Smooth muscle cell (in vitro differentiated cells): ENCODE measurements around the gene CD109. TPM values are rescaled to one million over a fixed set of nuclear protein-coding genes. Genes with fewer than 3 reads are reported as not detected.

ENCODE experiments used
- DNase-seq: peaks from one replicate; lab custom pipeline; 2025; ENCODE audit not compliant: unreplicated experiment; lab: John Stamatoyannopoulos, UW
- H2AFZ ChIP-seq: fragments of 200-600 bp; sonication (generic); 2 replicates; pipeline ENCODE4 v1.6.0; 2016; ENCODE audit warnings: antibody characterized with exemption, low read depth, mild to moderate bottlenecking
- H3F3A ChIP-seq: fragments of 200-600 bp; sonication (generic); 2 replicates; pipeline ENCODE4 v1.6.0; 2017; ENCODE audit warnings: antibody characterized with exemption, low read depth
- H3K27ac ChIP-seq: fragments of 200-600 bp; sonication (generic); 2 replicates; pipeline ENCODE4 v1.5.1; 2016; ENCODE audit warnings: low read depth, mild to moderate bottlenecking
- H3K27me3 ChIP-seq: fragments of 200-600 bp; sonication (generic); 2 replicates; pipeline ENCODE4 v1.6.1; 2016; ENCODE audit warnings: low read depth, mild to moderate bottlenecking
- H3K36me3 ChIP-seq: fragments of 200-600 bp; sonication (generic); 2 replicates; pipeline ENCODE4 v1.5.1; 2016; ENCODE audit warnings: low read depth
- H3K4me1 ChIP-seq: fragments of 200-600 bp; sonication (generic); 2 replicates; pipeline ENCODE4 v1.5.1; 2016; ENCODE audit warnings: low read depth
- H3K4me2 ChIP-seq: fragments of 200-600 bp; sonication (generic); 2 replicates; pipeline ENCODE4 v1.6.0; 2016; ENCODE audit warnings: mild to moderate bottlenecking
- H3K4me3 ChIP-seq: fragments of 200-600 bp; sonication (generic); 2 replicates; pipeline ENCODE4 v1.5.1; 2016; ENCODE audit warnings: mild to moderate bottlenecking
- H3K79me2 ChIP-seq: fragments of 200-600 bp; sonication (generic); 2 replicates; pipeline ENCODE4 v1.6.0; 2016; ENCODE audit warnings: low read depth, mild to moderate bottlenecking
- H3K9ac ChIP-seq: fragments of 200-600 bp; sonication (generic); 2 replicates; pipeline ENCODE4 v1.6.0; 2016; ENCODE audit warnings: low read depth
- H3K9me3 ChIP-seq: fragments of 200-600 bp; sonication (generic); replicated peaks from 2 replicates; pipeline ENCODE4 v1.5.1; 2016; ENCODE audit warnings: low read depth
- H4K20me1 ChIP-seq: fragments of 200-600 bp; sonication (generic); 2 replicates; pipeline ENCODE4 v1.6.0; 2016; ENCODE audit warnings: low read depth
- WGBS: methylation state at CpG from one replicate; pipeline ENCODE4 v1.1.7; 2016; ENCODE audit warnings: low lambda C conversion rate; 5-methylcytosine and 5-hydroxymethylcytosine counted together
- polyA plus RNA-seq: library from polyadenylated mRNA; unstranded; fragments of >200 nt; fragmentation: Nextera tagmentation; extraction: Ambion mirVana; gene quantifications from 2 replicates; pipeline ENCODE4 v1.2.1, GENCODE V29; 2016
- total RNA-seq: library from RNA; depleted of rRNA; stranded (reverse); fragments of >200 nt; gene quantifications from 2 replicates; pipeline ENCODE4 v1.2.3, GENCODE V29; 2014
- TF ChIP-seq, protein P1 (sequence below): fragments of 200-600 bp; sonication (generic); IDR thresholded peaks from 2 replicates; pipeline ENCODE4 v1.5.1; 2017; ENCODE audit warnings: borderline replicate concordance, mild to moderate bottlenecking, antibody characterized with exemption; ENCODE audit not compliant: insufficient read depth, poor library complexity, severe bottlenecking

Gene CD109
- total and polyA plus RNA-seq, 2 experiments from 2014 or later: 7.7 to 28.0 TPM

GRCh38 chr6:73696966-73697655 is 1.1 kb downstream of the CD109 start:
- H3K9me3 ChIP-seq: no peaks in the 10 kb centered on the region
- no peaks in the 10 kb centered on the region for H3K79me2 ChIP-seq
- H3K27ac ChIP-seq: peak overlapping the region; percentile 97
- peak overlapping the region; percentile 96 for H3K9ac ChIP-seq
- H2AFZ ChIP-seq: peak overlapping the region; percentile 87
- WGBS: 82% methylated on average over 10 of the region's 10 CpGs
- TF ChIP-seq, protein P1, sequence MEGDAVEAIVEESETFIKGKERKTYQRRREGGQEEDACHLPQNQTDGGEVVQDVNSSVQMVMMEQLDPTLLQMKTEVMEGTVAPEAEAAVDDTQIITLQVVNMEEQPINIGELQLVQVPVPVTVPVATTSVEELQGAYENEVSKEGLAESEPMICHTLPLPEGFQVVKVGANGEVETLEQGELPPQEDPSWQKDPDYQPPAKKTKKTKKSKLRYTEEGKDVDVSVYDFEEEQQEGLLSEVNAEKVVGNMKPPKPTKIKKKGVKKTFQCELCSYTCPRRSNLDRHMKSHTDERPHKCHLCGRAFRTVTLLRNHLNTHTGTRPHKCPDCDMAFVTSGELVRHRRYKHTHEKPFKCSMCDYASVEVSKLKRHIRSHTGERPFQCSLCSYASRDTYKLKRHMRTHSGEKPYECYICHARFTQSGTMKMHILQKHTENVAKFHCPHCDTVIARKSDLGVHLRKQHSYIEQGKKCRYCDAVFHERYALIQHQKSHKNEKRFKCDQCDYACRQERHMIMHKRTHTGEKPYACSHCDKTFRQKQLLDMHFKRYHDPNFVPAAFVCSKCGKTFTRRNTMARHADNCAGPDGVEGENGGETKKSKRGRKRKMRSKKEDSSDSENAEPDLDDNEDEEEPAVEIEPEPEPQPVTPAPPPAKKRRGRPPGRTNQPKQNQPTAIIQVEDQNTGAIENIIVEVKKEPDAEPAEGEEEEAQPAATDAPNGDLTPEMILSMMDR: no peak
- H3K4me1 ChIP-seq: no peaks in the 10 kb centered on the region
- peaks cover 12% of the 10 kb centered on the region for H3F3A ChIP-seq
- H3K36me3 ChIP-seq: no peaks in the 10 kb centered on the region
- H3K4me3 ChIP-seq: peak overlapping the region; percentile 62
- no peak for DNase-seq
- H4K20me1 ChIP-seq: no peaks in the 10 kb centered on the region
- H3K4me2 ChIP-seq: peak overlapping the region; percentile 92
- H3K27me3 ChIP-seq: no peaks in the 10 kb centered on the region

DNA sequence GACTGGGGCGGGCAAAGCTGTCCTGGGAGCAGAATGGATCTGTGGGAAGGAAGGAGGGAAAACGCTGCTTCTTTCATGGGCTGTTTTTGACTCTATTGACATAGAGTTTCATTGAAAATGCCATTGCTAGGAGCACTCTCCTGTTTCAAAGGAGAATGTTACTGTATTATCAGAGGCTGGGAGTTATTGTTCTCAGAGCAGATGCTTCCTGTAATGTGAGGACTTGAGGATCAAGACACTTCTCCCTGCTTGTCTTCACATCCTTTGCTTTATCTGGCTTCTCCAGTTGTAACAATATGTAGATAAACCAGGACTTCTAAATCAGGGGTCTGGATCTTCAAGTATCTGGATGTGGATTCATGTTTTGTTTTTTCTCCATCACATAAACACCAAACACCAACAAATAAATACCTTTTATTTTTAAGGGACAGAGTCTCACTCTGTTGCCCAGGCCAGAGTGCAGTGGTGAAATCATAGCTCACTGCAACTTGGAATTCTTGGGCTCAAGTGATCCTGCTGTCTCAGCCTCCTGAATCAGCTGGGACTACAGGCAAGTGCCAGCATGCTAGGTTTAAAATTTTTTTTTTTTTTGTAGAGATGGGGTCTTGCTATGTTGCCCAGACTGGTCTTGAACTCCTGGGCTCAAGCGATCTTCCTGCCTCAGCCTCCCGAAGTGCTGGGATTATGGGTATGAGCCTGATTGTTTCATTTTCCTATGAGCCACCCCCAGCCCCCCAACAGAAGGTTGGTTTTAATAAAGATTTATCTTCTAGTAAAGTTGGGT is 3.9 kb downstream of the CD109 start:
- TF ChIP-seq, protein P1: no peak
- whole genome bisulfite sequencing: 84% methylated on average over 4 of the region's 4 CpGs
- Histone ChIP-seq H3K4me1 (peaks cover 4% of the 10 kb centered on the region), H3K36me3 (no peaks in the 10 kb centered on the region), H3K27ac (no peak overlapping the region), H3F3A (peaks cover 17% of the 10 kb centered on the region), H3K27me3 (no peaks in the 10 kb centered on the region), H2AFZ (no peak overlapping the region), H3K9ac (no peak overlapping the region), H3K4me2 (no peak overlapping the region), H3K9me3 (no peaks in the 10 kb centered on the region), H4K20me1 (no peaks in the 10 kb centered on the region), H3K79me2 (no peaks in the 10 kb centered on the region), H3K4me3 (no peak overlapping the region)
- no peak for DNase-seq

DNA sequence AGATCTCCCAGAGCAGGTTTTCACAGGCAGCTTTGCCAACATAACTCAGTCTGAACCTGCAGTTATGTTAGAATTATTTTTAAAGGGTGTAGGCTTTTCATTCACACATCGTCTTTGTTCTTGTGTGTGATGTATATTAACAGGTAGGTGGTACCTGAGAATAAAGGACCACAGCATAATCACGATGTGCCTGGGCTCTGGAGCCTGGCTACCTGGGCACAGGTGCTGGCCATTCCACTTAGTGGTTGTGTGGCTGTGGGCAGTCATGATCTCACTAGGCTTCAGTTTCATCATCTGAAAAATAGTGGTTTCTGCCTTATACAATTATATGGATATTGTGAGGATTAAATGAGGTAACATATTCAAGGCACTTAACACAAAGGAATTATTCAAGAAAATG is 6.4 kb downstream of the CD109 start:
- no peaks in the 10 kb centered on the region for H3K36me3 ChIP-seq
- H3K27ac ChIP-seq: peak overlapping the region; percentile 94

More for the DNA sequence above, 6.4 kb downstream of the CD109 start:
- H3K9ac ChIP-seq: no peak overlapping the region
- no peak overlapping the region for H3K4me2 ChIP-seq
- no peaks in the 10 kb centered on the region for H3K79me2 ChIP-seq
- no peak overlapping the region for H2AFZ ChIP-seq
- TF ChIP-seq, protein P1: no peak
- DNase-seq: no peak
- no peaks in the 10 kb centered on the region for H3K27me3 ChIP-seq
- 95% methylated on average over 2 of the region's 2 CpGs for WGBS
- H3F3A ChIP-seq: peaks cover 30% of the 10 kb centered on the region
- no peak overlapping the region for H3K4me3 ChIP-seq
- H4K20me1 ChIP-seq: no peaks in the 10 kb centered on the region
- no peaks in the 10 kb centered on the region for H3K9me3 ChIP-seq
- H3K4me1 ChIP-seq: peaks cover 4% of the 10 kb centered on the region
